Measurements from ENCODE around the gene RNU6-9.
"Not testable (repeated sequence)": the region's sequence is repeated elsewhere in the genome, so short reads cannot be mapped to it uniquely, and the experiment has no call there.

The RNU6-9 gene

GRCh38 chr19:892894-893689 lies at the start of gene RNU6-9, which contains the start of gene MED16:
RNU6-9 (plus strand) TSS chr19:893484.
MED16 (minus strand) TSS chr19:893187; CDS start chr19:891131, 2,056 bp downstream.
- peak; percentile 65 for DNase-seq (ENCODE audit: low read depth, low spot score)

- DNase-seq (ENCODE audit: low read depth, low spot score) = no peak
Measured at GRCh38 chr19:843836-844545, 49.3 kb upstream of the RNU6-9 start.

- no peak for DNase-seq (ENCODE audit: low read depth, low spot score)
Measured at GRCh38 chr19:844546-844971, 48.7 kb upstream of the RNU6-9 start.

DNA sequence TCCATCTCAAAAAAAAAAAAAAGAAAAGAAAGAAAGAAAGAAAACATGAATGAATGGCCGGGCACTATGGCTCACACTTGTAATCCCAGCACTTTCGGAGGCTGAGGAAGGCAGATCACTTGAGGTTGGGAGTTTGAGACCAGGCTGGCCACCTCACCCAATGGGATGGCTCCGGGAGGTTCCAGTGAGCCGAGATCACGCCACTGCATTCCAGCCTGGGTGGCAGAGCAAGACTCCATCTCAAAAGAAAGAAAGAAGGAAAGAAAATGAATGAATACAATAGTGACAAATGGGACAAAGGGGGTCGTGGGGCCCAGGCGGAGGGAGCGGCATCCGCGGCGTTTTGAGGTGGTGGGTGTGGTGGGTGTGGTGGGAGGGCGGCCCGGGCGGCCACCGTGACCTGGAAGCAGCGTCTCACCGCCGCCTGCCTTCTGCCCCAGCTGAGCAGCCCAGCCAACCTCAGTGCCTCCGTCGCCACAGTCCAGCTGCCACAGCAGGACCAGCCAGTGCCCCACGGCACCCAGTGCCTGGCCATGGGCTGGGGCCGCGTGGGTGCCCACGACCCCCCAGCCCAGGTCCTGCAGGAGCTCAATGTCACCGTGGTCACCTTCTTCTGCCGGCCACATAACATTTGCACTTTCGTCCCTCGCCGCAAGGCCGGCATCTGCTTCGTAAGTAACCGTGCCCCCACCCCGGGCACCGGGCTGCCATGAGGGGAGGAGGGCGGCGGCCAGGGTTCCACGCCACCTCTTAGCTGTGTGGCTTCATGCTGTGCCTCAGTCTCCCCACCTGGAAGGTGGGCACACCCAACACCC lies 47.4 kb upstream of the RNU6-9 start:
- no peak for DNase-seq (ENCODE audit: low read depth, low spot score)

GRCh38 chr19:848386-848921 lies 44.8 kb upstream of the RNU6-9 start:
- DNase-seq (ENCODE audit: low read depth, low spot score) = no peak

DNA sequence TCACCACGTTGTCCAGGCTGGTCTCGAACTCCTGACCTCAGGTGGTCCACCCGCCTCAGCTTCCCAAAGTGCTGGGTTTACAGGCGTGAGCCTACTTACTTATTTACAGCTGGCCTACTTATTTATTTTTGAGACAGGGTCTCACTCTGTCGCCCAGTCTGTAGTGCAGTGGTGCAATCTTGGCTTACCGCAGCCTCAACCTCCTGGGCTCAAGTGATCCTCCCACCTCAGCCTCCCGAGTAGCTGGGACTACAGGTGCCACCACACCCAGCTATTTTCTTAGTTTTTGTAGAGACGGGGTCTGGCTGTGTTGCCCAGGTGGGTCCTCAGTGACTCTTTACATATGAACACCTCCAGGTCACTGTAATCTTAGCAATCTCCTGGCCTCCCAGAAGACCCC lies 44.1 kb upstream of the RNU6-9 start:
- DNase-seq (ENCODE audit: low read depth, low spot score) = not testable (repeated sequence)

DNA sequence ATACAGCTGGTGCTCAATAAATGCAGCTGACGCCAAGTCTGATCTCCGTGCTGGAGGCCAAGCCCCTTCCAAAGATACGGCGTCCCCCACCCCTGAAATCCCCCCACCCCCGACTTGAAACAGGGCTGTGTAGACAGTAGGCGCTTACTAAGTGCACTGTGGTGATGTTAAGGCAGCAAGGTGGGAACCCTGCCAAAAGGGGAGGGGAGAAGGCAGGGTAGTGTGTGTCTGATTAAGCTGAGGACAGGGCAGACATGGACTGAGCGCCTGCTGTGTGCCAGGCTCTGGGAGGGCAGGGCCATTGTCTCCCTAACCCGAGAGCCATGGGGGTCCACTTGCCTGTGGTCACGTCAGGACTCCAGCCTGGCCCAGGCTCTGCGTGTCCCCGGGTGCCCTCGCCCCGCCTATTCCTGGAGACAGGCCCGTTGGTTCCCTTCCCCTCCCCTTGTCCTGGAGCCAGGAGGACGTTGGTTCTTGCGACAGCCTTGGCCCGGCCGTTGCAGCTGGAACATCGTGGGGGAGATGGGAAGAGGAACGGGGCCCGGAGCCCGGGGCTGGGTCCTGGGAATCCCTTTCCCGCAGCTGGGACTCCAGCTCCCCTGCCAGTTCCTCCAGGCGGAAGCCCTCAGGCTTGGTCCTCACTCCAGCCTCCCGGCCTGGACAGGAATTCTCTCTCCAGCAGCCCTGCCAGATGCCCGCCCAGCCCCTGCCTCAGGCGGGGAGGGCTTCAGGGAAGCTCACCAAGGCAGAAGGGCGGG lies 42.9 kb upstream of the RNU6-9 start:
- DNase-seq (ENCODE audit: low read depth, low spot score) = no peak

GRCh38 chr19:850979-851335 lies 42.3 kb upstream of the RNU6-9 start:
- no peak for DNase-seq (ENCODE audit: low read depth, low spot score)

DNA sequence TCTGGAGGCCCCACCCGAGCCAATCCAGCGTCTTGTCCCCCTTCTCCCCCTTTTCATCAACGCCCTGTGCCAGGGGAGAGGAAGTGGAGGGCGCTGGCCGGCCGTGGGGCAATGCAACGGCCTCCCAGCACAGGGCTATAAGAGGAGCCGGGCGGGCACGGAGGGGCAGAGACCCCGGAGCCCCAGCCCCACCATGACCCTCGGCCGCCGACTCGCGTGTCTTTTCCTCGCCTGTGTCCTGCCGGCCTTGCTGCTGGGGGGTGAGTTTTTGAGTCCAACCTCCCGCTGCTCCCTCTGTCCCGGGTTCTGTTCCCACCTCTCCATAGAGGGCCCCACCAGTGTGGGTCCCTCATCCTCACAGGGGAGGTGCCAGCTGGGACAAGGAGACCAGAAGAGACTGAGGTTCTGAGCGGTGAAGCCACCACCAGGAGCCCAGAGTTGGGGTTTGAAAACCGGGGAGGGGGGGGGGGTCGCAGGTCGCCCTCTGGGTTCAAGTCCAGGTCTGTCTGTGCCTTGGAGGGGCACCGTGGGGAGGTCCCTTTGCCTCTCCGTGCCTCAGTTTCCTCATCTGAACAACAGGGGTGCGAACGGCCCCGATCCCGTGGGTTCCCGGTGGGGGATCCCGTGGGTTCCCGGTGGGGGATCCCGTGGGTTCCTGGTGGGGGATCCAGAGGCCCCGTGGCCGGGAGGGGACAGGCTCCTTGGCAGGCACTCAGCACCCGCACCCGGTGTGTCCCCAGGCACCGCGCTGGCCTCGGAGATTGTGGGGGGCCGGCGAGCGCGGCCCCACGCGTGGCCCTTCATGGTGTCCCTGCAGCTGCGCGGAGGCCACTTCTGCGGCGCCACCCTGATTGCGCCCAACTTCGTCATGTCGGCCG lies 40.9 kb upstream of the RNU6-9 start, which contains the start of gene ELANE:
ELANE (plus strand) TSS at position 168 of the 878 bp plus-strand sequence; CDS start at position 194, 26 bp downstream.
- no peak for DNase-seq (ENCODE audit: low read depth, low spot score)

DNA sequence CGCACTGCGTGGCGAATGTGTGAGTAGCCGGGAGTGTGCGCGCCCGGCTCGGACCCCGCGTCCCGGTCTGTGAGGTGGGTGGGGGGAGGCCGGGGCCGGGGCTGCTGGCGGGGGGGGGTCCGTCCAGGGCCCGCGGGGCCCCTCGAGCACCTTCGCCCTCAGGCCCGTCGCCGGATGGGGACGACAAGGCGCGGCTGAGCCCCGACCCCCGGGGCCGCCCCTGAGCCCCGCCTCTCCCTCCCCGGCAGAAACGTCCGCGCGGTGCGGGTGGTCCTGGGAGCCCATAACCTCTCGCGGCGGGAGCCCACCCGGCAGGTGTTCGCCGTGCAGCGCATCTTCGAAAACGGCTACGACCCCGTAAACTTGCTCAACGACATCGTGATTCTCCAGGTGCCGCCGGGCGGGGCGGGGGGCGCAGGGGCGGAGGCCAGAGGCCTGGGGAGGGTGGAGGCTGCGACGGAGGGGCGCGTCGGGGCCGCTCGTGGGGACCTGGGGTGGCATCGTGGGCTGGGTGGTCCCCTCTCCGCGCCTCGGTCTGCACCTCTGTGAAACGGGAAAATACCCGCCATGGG lies 40.2 kb upstream of the RNU6-9 start:
- no peak for DNase-seq (ENCODE audit: low read depth, low spot score)

- not testable (repeated sequence) for DNase-seq (ENCODE audit: low read depth, low spot score)
Measured at GRCh38 chr19:853614-854220, 39.6 kb upstream of the RNU6-9 start.

GRCh38 chr19:854549-854948 lies 38.7 kb upstream of the RNU6-9 start:
- no peak for DNase-seq (ENCODE audit: low read depth, low spot score)

- no peak for DNase-seq (ENCODE audit: low read depth, low spot score)
Measured at GRCh38 chr19:855142-855541, 38.1 kb upstream of the RNU6-9 start.

- no peak for DNase-seq (ENCODE audit: low read depth, low spot score)
Measured at GRCh38 chr19:855566-856120, 37.6 kb upstream of the RNU6-9 start.

DNA sequence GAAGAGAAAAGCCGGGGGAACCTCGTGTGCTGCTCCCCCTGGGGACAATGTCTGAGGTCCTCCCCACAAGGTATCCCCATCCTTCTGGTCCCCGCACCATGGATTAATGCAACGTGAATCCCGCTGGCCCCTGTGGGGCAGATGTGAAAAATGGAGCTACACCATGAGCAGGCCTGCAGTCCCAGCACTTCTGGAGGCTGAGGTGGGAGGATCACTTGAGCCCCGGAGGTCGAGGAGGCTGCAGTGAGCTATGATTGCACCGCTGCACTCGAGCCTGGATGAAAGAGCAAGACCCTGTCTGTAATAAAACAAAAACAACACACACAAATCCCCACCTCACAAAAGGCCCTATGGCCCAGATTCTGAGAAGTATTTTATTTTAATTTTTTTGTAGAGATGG lies 35.0 kb upstream of the RNU6-9 start:
- no peak for DNase-seq (ENCODE audit: low read depth, low spot score)

GRCh38 chr19:858868-859843 lies 34.1 kb upstream of the RNU6-9 start, which contains the start of gene CFD:
CFD (plus strand) TSS chr19:859664; CDS start chr19:859690, 26 bp downstream.
- no peak for DNase-seq (ENCODE audit: low read depth, low spot score)

DNA sequence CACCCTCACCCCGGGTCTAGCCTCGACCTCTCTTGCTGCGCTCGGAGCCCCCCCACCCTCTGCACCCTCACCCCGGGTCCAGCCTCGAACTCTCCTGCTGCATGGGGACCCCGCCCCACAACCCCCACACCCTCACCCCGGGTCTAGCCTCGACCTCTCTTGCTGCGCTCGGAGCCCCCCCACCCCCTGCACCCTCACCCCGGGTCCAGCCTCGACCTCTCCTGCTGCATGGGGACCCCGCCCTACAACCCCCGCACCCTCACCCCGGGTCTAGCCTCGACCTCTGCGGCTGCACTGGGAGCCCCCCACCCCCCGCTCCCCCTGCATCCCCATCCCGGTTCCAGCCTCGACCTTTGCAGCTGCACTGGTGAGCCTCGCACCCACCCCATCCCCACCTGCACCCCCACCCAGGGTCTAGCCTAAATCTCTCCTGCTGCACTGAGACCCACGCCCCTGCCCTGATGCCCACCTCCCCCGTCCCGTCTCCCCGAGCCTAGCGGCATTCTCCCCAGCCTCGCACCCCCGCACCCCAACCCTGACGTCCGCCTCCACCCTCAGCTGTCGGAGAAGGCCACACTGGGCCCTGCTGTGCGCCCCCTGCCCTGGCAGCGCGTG lies 32.0 kb upstream of the RNU6-9 start:
- DNase-seq (ENCODE audit: low read depth, low spot score) = no peak

All from activated naive CD8-positive, alpha-beta T cell treated with anti-CD3 and anti-CD28 coated beads, Interleukin-2, amount 50 U/mL, for 16 hours (primary cell).